Measurements from ENCODE around the gene SPATA25.
"Not testable (repeated sequence)": the region's sequence is repeated elsewhere in the genome, so short reads cannot be mapped to it uniquely, and the experiment has no call there.

Gene SPATA25

GRCh38 chr20:45892828-45893500, 5.5 kb upstream of the SPATA25 start:
- peak; percentile 35 for DNase-seq

- DNase-seq: no peak
Measured at GRCh38 chr20:45892049-45892825, 4.8 kb upstream of the SPATA25 start.

GRCh38 chr20:45890985-45891983, 3.9 kb upstream of the SPATA25 start, which contains the start of the genes CTSA and NEURL2:
Gene CTSA (plus strand): TSS chr20:45891335. CDS start chr20:45891569, 234 bp downstream.
Gene NEURL2 (minus strand): TSS chr20:45891208. CDS start chr20:45890991, 217 bp downstream.
- peak; percentile 84 for DNase-seq

DNA sequence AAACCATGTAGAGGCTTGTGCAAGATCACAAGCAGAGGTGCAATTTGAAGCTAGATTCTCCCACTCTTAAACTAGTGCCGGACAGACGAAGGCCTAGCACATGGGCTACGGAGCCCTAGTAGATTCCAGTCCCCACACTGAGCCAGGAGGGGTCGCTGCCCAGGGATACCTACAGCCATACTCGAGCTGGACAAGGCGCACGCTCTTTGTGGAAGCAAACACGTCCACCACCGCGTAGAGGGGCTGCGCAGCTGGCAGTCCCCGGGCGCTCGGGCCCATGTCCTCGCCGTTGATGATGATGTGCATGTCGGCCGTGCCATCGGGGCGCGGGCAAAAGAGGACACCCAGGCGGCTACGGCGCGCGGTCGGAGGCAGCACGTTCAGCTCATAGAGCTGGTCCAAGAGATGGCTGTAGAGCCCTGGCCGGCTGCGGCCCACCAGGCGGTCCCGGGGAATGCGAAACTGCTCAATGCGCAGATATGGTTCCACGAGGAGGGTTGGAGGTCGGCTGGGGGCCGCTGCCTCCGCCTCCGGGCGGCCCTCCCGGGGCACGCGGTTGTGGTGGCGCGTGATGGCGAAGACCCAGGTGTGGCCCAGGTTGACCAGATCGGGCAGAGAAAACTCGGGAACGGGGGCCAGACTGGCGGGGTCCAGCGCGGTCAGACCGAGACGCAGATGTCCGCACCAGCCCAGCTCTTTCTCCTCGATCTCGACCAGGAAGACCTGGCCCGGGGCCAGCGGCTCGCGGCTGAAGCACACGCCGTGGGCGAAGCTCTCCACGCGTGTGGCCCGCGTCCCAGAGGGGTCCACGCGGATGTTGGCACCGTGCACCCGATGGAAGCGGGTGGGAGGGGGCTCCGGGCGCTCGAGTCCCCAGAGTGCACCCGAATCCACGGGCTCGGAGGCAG, 2.9 kb upstream of the SPATA25 start:
- peak; percentile 52 for DNase-seq

DNA sequence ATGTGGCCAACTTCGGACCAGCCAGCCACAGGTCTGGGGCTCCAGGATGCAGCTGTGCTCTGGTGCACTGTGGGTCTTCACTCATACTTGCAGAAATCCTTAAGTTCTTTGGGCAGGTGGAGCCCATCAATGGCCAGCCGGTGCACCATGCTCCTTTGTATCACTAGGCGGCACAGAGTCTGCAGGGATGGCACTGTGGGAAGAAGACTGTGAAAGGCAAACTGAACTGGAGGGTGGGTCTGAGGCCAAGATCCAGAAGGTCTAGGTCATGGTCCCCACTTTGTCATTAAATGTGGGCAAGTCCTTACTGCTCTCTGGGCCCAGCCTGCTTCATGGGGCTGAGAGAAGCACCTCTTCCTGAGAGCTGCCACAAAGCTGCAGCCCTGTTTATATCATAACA, 1.3 kb upstream of the SPATA25 start:
- no peak for DNase-seq

- DNase-seq: no peak
Measured at GRCh38 chr20:45886590-45887345, 654 bp downstream of the SPATA25 start.

- DNase-seq: no peak
Measured at GRCh38 chr20:45883100-45883469, 4.3 kb downstream of the SPATA25 start.

- DNase-seq: no peak
Measured at GRCh38 chr20:45882469-45883099, 4.8 kb downstream of the SPATA25 start.

- DNase-seq: peak; percentile 99
Measured at GRCh38 chr20:45880988-45881788, 6.2 kb downstream of the SPATA25 start, which contains the start of gene ZSWIM1. Gene ZSWIM1 (plus strand): TSS chr20:45881227. CDS start chr20:45882593, 1,366 bp downstream.

- DNase-seq: no peak
Measured at GRCh38 chr20:45878076-45878761, 9.2 kb downstream of the SPATA25 start.

- no peak for DNase-seq
Measured at GRCh38 chr20:45874576-45874975, 12.8 kb downstream of the SPATA25 start.

GRCh38 chr20:45874104-45874481, 13.3 kb downstream of the SPATA25 start:
- not testable (repeated sequence) for DNase-seq

GRCh38 chr20:45873409-45874103, 13.9 kb downstream of the SPATA25 start:
- DNase-seq: no peak

- no peak for DNase-seq
Measured at GRCh38 chr20:45872626-45873025, 14.8 kb downstream of the SPATA25 start.

- no peak for DNase-seq
Measured at GRCh38 chr20:45867819-45868176, 19.6 kb downstream of the SPATA25 start.

DNA sequence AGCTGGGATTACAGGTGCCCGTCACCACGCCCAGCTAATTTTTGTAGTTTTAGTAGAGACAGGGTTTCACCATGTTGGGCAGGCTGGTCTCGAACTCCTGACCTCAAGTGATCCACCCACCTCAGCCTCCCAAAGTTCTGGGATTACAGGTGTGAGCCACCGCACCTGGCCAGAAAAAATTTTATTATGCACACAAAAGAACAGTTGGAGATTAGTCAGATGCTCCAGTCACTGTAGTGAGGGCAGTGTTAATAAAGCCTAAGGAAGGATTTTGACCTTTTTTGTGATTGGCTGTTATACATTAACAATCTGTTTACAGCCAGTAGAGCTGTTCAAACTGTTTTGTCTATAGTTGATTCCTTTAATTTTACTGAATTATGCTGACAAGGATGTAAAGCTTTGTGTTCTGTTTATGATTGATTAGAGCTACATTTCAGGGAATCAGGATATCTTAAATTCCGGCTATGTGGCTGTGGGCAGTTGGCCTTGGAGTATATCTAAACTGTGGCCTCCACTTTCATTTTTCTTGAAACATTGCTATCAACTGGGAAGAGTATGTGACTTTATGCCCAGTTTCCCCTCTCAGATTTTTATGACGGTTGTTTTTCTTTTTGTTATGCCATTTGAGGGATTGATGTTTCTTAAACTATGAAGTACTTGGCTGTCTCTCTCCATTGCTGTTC, 20.1 kb downstream of the SPATA25 start:
- no peak for DNase-seq

- no peak for DNase-seq
Measured at GRCh38 chr20:45866454-45866853, 21.0 kb downstream of the SPATA25 start.
